Sigmoid colon (tissue), 4 donors: Measurements from ENCODE around the gene TPCN2.

ENCODE experiments used
- EP300 ChIP-seq, 4 donors: sonication (generic); formaldehyde crosslinking; IDR thresholded peaks; one replicate each; pipeline ENCODE4 v1.6.1; 2017; ENCODE audit warnings: antibody characterized with exemption in 4 of 4
- POLR2A ChIP-seq, 2 donors: fragments of 450-650 bp; IDR thresholded peaks; one replicate each; pipeline ENCODE4 v1.6.1; 2016; ENCODE audit warnings: antibody characterized with exemption in 2 of 2, mild to moderate bottlenecking in 2 of 2, moderate library complexity in 2 of 2
- TF ChIP-seq, protein P1 (sequence below), 4 experiments: fragments of 450-650 bp in 3 of 4; fragments of 200-600 bp in 1 of 4; IDR thresholded peaks; one replicate each; pipeline ENCODE4 v1.5.1; 2016 to 2019; ENCODE audit warnings: antibody characterized with exemption in 4 of 4, mild to moderate bottlenecking in 3 of 4, moderate library complexity in 2 of 4

DNA sequence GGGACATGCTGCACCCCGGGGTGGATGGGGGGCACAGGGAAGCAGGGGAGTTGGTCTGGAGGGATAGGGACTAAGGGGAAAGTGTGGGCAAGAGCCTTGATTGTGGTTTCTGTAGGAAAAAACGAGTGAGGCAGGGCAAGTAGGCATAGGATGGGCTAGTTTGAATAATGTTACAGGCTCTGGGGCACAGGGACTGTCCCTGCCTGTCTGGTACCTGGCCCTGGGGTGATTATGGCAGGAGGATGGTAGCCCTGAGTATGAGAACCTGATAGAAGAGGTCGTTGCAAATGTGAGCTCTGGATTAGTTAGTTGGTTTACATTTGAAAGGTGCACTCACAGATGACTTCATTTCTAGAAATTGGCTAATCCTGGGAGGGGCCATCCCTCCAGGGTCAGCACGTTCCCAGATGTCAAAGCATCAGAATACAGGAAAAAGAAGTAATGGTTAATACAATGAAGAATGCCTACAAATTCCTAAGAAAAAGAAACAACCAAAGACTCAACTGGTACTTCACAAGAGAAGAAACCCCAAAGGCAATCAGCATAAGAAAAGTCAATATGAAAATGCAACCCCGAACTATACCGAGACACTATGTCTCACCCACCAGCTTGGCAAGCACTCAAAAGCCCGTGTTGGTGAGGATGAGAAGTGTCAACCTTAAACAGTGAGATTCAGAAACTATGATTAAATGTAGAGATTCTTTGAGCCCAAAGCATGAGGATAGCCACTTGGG is 95.8 kb downstream of the TPCN2 start:
- TF ChIP-seq, protein P1, sequence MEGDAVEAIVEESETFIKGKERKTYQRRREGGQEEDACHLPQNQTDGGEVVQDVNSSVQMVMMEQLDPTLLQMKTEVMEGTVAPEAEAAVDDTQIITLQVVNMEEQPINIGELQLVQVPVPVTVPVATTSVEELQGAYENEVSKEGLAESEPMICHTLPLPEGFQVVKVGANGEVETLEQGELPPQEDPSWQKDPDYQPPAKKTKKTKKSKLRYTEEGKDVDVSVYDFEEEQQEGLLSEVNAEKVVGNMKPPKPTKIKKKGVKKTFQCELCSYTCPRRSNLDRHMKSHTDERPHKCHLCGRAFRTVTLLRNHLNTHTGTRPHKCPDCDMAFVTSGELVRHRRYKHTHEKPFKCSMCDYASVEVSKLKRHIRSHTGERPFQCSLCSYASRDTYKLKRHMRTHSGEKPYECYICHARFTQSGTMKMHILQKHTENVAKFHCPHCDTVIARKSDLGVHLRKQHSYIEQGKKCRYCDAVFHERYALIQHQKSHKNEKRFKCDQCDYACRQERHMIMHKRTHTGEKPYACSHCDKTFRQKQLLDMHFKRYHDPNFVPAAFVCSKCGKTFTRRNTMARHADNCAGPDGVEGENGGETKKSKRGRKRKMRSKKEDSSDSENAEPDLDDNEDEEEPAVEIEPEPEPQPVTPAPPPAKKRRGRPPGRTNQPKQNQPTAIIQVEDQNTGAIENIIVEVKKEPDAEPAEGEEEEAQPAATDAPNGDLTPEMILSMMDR (IDR thresholded peaks at IDR 0.05) = no peak
- TF ChIP-seq POLR2A (IDR thresholded peaks at IDR 0.05) = no peak
- no peak for TF ChIP-seq EP300 (IDR thresholded peaks at IDR 0.05)
